Testis (tissue), 3 donors: Measurements from ENCODE around the gene DMBT1. TPM values are rescaled to one million over a fixed set of nuclear protein-coding genes. Genes with fewer than 3 reads are reported as not detected.

Source experiments
- DNase-seq: peaks from one replicate; pipeline ENCODE4 v3.0.0-alpha.2; 2019
- H3K27ac ChIP-seq, 2 donors: fragments of 200-600 bp; sonication (generic); one replicate each; pipeline ENCODE4 v1.5.1; 2019
- H3K27me3 ChIP-seq: fragments of 200-600 bp; sonication (generic); one replicate; pipeline ENCODE4 v1.5.1; 2019
- H3K36me3 ChIP-seq: fragments of 200-600 bp; sonication (generic); one replicate; pipeline ENCODE4 v1.5.1; 2017; ENCODE audit warnings: low read depth; ENCODE audit errors: missing control alignments
- H3K4me1 ChIP-seq: fragments of 200-600 bp; sonication (generic); one replicate; pipeline ENCODE4 v1.5.1; 2019
- H3K4me3 ChIP-seq, 2 donors: fragments of 200-600 bp; sonication (generic); one replicate each; pipeline ENCODE4 v1.5.1; 2017 to 2019
- H3K9me3 ChIP-seq: fragments of 200-600 bp; sonication (generic); one replicate; pipeline ENCODE4 v1.5.1; 2017
- CTCF ChIP-seq, 3 experiments: fragments of 450-650 bp in 2 of 3; fragments of 200-600 bp in 1 of 3; sonication (generic) in 1 of 3; IDR thresholded peaks; one replicate each; pipeline ENCODE4 v1.5.1; 2016 to 2019; ENCODE audit warnings: antibody characterized with exemption in 3 of 3, mild to moderate bottlenecking in 2 of 3, moderate library complexity in 1 of 3
- POLR2A ChIP-seq: fragments of 450-650 bp; IDR thresholded peaks from one replicate; pipeline ENCODE4 v1.6.1; 2017; ENCODE audit warnings: antibody characterized with exemption, mild to moderate bottlenecking, moderate library complexity
- WGBS, 2 donors: methylation state at CpG; one replicate each; pipeline ENCODE4 v1.1.5; 2018; 5-methylcytosine and 5-hydroxymethylcytosine counted together
- intact Hi-C: fragments of 100-400 bp; cut with DNase I; formaldehyde crosslinking; loops from one replicate; pipeline ENCODE4 v1.15.1; 2023; ENCODE audit warnings: low total_unique reads
- polyA plus RNA-seq: library from polyadenylated mRNA; stranded (reverse); fragments of 350-450 nt; fragmentation: Illumina TruSeq; extraction: RNeasy Lipid Tissue Mini Kit (QIAGEN cat#74804); gene quantifications from one replicate; pipeline ENCODE4 v1.2.3, GENCODE V29; 2014; ENCODE audit warnings: low read depth, low replicate concordance; ENCODE audit not compliant: insufficient read depth
- total RNA-seq, 2 donors: library from RNA; depleted of rRNA; stranded (reverse); fragments of >200 nt; gene quantifications; one replicate each; pipeline ENCODE4 v1.2.3, GENCODE V29; 2016

DMBT1 gene
- total and polyA plus RNA-seq, 3 donors from 2014 or later = 0.87 to 2.7 (median 1.2) TPM

- Histone ChIP-seq H3K9me3 (no peaks in the 10 kb centered on the region), H3K36me3 (no peaks in the 10 kb centered on the region), H3K27ac (no peak overlapping the region), H3K27me3 (no peaks in the 10 kb centered on the region), H3K4me1 (peaks cover 10% of the 10 kb centered on the region), H3K4me3 (no peak overlapping the region)
- 72 to 94% methylated on average over 2 of the region's 2 CpGs for WGBS, 2 donors
- DNase-seq = no peak
- intact Hi-C loops = no loop called here
- TF ChIP-seq CTCF (IDR thresholded peaks at IDR 0.05) = no peak
- no peak for TF ChIP-seq POLR2A
Measured at GRCh38 chr10:122669842-122670241, 109.3 kb downstream of the DMBT1 start.

- WGBS, 2 donors = 50 to 53% methylated on average over 3 of the region's 3 CpGs
- Histone ChIP-seq H3K9me3 (no peaks in the 10 kb centered on the region), H3K27ac (no peak overlapping the region), H3K27me3 (no peaks in the 10 kb centered on the region), H3K36me3 (no peaks in the 10 kb centered on the region), H3K4me3 (no peak overlapping the region), H3K4me1 (no peaks in the 10 kb centered on the region)
- TF ChIP-seq POLR2A = no peak
- no peak for TF ChIP-seq CTCF (IDR thresholded peaks at IDR 0.05)
- intact Hi-C loops = no loop called here
- no peak for DNase-seq
Measured at GRCh38 chr10:122671355-122671754, 110.8 kb downstream of the DMBT1 start.

- no peaks in the 10 kb centered on the region for H3K4me1 ChIP-seq
- intact Hi-C loops = no loop called here
- DNase-seq = no peak
Measured at GRCh38 chr10:122672655-122673054, 112.1 kb downstream of the DMBT1 start.

GRCh38 chr10:122673269-122673668 is 112.7 kb downstream of the DMBT1 start:
- Histone ChIP-seq H3K36me3 (no peaks in the 10 kb centered on the region), H3K27me3 (no peaks in the 10 kb centered on the region), H3K4me1 (no peaks in the 10 kb centered on the region), H3K9me3 (no peaks in the 10 kb centered on the region), H3K27ac (no peak overlapping the region), H3K4me3 (no peak overlapping the region)
- no peak for DNase-seq
- intact Hi-C loops = no loop called here
- 70 to 74% methylated on average over 6 of the region's 6 CpGs for WGBS, 2 donors
- TF ChIP-seq CTCF (IDR thresholded peaks at IDR 0.05) = no peak
- no peak for TF ChIP-seq POLR2A

More at GRCh38 chr10:122672655-122673054, 112.1 kb downstream of the DMBT1 start:
- H3K36me3 ChIP-seq = no peaks in the 10 kb centered on the region
- no peaks in the 10 kb centered on the region for H3K9me3 ChIP-seq
- 95 to 96% methylated on average over 4 of the region's 4 CpGs for WGBS, 2 donors
- no peak overlapping the region for H3K4me3 ChIP-seq
- TF ChIP-seq POLR2A (no peak), CTCF (IDR thresholded peaks at IDR 0.05) (no peak)
- H3K27me3 ChIP-seq = no peaks in the 10 kb centered on the region
- no peak overlapping the region for H3K27ac ChIP-seq

GRCh38 chr10:122673731-122674130 is 113.2 kb downstream of the DMBT1 start:
- Histone ChIP-seq H3K27me3 (no peaks in the 10 kb centered on the region), H3K4me1 (no peaks in the 10 kb centered on the region), H3K27ac (no peak overlapping the region), H3K36me3 (no peaks in the 10 kb centered on the region), H3K9me3 (no peaks in the 10 kb centered on the region), H3K4me3 (no peak overlapping the region)
- TF ChIP-seq CTCF (IDR thresholded peaks at IDR 0.05) = no peak
- no peak for TF ChIP-seq POLR2A
- WGBS, 2 donors = 87 to 91% methylated on average over 5 of the region's 5 CpGs
- intact Hi-C loops = no loop called here
- no peak for DNase-seq
